ENCODE results near the gene DYNC2H1.
A peak's percentile ranks its signal among the peaks of the same experiment; 100 is the strongest.

DYNC2H1 gene

DNA sequence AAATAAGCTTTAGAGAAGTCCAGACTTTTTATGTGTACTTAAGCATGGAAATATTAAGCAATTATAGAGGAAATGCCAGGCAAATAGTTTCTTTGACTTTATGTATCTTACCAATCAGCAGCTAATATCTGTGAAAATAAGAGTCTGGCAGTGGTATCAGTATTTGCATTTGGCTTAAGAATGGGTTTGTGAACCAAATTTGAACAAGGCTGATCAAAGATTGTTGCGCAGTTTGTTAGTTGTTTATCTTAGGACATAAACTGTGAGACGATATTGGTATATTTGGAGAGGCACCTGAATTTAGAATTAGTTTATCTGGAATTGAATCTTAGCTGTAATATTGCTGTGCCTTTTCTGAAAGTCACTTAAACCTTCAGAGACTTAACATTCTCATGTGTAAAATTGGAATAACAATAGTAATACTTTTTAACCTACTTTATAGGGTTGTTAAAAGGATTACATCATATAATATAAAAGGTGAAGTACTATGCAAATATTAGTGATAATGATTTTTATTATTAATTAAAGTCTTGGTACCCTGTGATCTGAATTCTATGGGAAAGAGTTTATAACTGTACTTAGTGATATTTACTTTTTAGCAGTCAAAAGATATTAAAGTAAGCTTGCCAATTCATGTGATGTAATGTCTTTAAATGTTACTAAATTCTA, 66.4 kb downstream of the DYNC2H1 start:
- CTCF ChIA-PET = no interaction called here
- Histone ChIP-seq H3K9me3 (ENCODE audit: control insufficient read depth, insufficient read depth, low read depth, low read length) (no peaks in the 10 kb centered on the region), H3K4me1 (ENCODE audit: control insufficient read depth, insufficient read depth, low read length) (no peaks in the 10 kb centered on the region), H3K27ac (ENCODE audit: extremely low read depth, low read depth, low read length) (no peak overlapping the region), H3K36me3 (ENCODE audit: control insufficient read depth in 2 of 2, insufficient read depth in 1 of 2, low read length in 2 of 2) (peaks cover 0 to 24% of the 10 kb centered on the region in 2 experiments; a peak in 1 of 3 replicates), H3K4me3 (ENCODE audit: low read depth, low read length) (no peak overlapping the region)
- no peak for TF ChIP-seq ZNF624 (tag by site-specific recombination; IDR thresholded peaks at IDR 0.05)
- TF ChIP-seq ZSCAN23 (tag by site-specific recombination; IDR thresholded peaks at IDR 0.05) = no peak
- no peak for TF ChIP-seq ZFHX2 (tag by site-specific recombination; conservative IDR thresholded peaks at IDR 0.05)
- TF ChIP-seq ZNF146 (tag by site-specific recombination; IDR thresholded peaks at IDR 0.05) = no peak
- TF ChIP-seq ZNF610 (tag by site-specific recombination; IDR thresholded peaks at IDR 0.05; ENCODE audit: borderline replicate concordance) = no peak
- peak; percentile 57; the same call in 1 of the 2 replicates for TF ChIP-seq ATF2 (tag by site-specific recombination; IDR thresholded peaks at IDR 0.05; ENCODE audit: low read depth)
- POLR2A ChIA-PET = no interaction called here

GRCh38 chr11:103183981-103184611, 74.9 kb downstream of the DYNC2H1 start:
- ChIA-PET POLR2A (no interaction called here), CTCF (interaction anchor here (0.6 kb wide), 1 partner anchor 40 kb away, joined by 3 read pairs; no protein-coding TSS in a partner anchor)
- H3K27ac ChIP-seq (ENCODE audit: extremely low read depth, low read depth, low read length) = no peak overlapping the region
- H3K4me1 ChIP-seq (ENCODE audit: control insufficient read depth, insufficient read depth, low read length) = no peaks in the 10 kb centered on the region
- TF ChIP-seq ZNF830 (tag by site-specific recombination; IDR thresholded peaks at IDR 0.05; ENCODE audit: low read depth) = no peak
- TF ChIP-seq ZNF354C (tag by site-specific recombination; IDR thresholded peaks at IDR 0.05; ENCODE audit: borderline replicate concordance, low read depth) = no peak
- TF ChIP-seq MZF1 (tag by site-specific recombination; IDR thresholded peaks at IDR 0.05; ENCODE audit: borderline replicate concordance) = no peak
- TF ChIP-seq ZBTB49 (tag by site-specific recombination; IDR thresholded peaks at IDR 0.05; ENCODE audit: low read depth) = no peak
- no peak for TF ChIP-seq ZNF10 (tag by site-specific recombination; IDR thresholded peaks at IDR 0.05)
- no peak for TF ChIP-seq ZNF341 (tag by site-specific recombination; IDR thresholded peaks at IDR 0.05; ENCODE audit: low read depth)
- TF ChIP-seq ZNF580 (tag by site-specific recombination; IDR thresholded peaks at IDR 0.05) = no peak
- no peak for TF ChIP-seq ZNF776 (tag by site-specific recombination; IDR thresholded peaks at IDR 0.05; ENCODE audit: borderline replicate concordance)
- TF ChIP-seq ZNF488 (tag by site-specific recombination; IDR thresholded peaks at IDR 0.05) = no peak
- H3K4me3 ChIP-seq (ENCODE audit: low read depth, low read length) = no peak overlapping the region
- peaks cover 0 to 28% of the 10 kb centered on the region in 2 experiments; a peak in 2 of 3 replicates for H3K36me3 ChIP-seq (ENCODE audit: control insufficient read depth in 2 of 2, insufficient read depth in 1 of 2, low read length in 2 of 2)
- H3K9me3 ChIP-seq (ENCODE audit: control insufficient read depth, insufficient read depth, low read depth, low read length) = no peaks in the 10 kb centered on the region
